CD4-positive, alpha-beta T cell treated with Interleukin-15 for 1 hour (primary cell): ENCODE measurements around the gene ABCA13.
A peak's percentile ranks its signal among the peaks of the same experiment; 100 is the strongest.

Source experiments
- DNase-seq: peaks from one replicate; pipeline ENCODE4 v3.0.0-alpha.2; 2020

Gene ABCA13

DNA sequence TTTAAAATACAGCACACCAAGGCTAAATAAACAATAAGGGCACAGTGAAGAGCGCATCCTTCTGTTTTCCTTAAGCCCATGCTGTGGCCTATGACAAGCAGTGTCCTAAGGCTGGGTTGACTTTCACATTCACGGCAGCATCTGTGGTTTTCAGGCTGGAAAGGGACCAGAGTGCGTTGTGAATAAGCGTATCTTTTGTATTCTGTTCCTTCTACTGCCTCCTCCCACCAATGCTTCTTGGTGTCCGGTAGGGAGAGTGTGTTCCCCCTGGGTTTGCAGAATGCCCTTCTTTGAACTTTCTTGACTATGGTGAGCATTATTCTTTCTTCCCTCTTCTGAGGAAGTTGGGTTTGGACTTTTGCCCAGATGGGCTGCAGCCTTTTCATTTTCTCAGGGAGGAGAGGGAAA, 73.6 kb downstream of the ABCA13 start:
- DNase-seq: no peak

GRCh38 chr7:48245751-48246472, 74.7 kb downstream of the ABCA13 start:
- DNase-seq: no peak

- DNase-seq: no peak
Measured at GRCh38 chr7:48249166-48249565, 77.9 kb downstream of the ABCA13 start.

DNA sequence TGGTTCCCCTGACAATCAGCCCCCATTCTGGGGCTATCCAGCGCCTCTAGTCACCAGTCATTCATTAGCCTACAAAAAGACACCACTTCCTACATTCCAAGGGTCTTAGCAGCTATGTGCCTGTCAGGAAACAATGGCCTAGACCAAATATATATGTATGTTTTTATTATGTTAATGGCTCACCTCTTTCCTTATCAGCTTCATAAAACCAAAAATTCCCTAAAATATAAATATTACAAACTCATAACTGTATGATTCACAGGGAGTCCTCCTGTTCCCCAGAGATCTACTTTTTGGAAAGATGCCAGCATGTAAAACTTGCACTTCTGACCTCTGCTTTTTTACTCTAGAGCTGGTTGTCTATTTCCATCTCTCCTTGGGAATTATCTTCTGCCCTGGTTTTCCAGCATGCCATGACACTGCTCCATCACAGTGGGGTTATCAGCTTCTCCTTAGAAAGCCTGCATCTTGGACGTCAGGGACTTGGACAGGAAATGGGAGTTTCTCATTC, 79.2 kb downstream of the ABCA13 start:
- DNase-seq: no peak

DNA sequence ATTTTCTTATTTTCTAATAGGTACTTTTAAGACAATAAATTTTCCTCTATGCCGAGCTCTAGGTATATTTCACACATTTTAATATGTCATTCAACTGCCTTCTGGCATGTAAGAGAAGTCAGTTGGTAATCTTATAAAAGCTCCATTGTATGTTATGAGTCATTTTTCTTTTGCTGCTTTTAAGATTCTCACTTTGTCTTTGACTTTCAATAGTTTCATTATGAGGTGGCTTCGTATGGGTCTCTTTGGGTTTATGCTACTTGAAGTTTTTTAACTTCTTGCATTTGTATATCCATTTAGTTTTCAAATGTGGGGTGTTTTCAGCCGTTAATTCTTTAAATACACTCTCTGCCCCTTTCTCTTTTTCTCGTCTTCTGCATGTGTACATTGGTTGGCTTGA, 80.5 kb downstream of the ABCA13 start:
- DNase-seq: no peak

DNA sequence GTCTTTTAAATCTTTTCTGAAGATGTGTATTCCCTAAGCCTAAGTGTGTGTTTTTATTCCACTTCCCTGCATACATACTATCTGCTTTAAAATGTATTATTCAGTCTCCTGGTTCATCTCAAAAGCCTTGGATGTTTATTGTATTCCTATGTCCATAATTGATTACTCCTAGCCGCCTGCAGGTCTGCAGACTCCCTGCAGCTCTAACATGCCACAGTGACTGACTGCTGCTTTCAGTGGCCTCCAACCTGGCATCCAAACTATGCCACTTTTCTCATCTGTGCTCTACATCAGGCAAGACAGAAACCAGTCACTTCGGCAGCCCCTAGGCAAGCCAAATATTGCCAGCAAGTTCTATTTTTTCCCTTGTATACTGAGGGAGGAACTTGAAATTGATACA, 81.7 kb downstream of the ABCA13 start:
- no peak for DNase-seq

GRCh38 chr7:48255046-48255445, 83.8 kb downstream of the ABCA13 start:
- no peak for DNase-seq

DNA sequence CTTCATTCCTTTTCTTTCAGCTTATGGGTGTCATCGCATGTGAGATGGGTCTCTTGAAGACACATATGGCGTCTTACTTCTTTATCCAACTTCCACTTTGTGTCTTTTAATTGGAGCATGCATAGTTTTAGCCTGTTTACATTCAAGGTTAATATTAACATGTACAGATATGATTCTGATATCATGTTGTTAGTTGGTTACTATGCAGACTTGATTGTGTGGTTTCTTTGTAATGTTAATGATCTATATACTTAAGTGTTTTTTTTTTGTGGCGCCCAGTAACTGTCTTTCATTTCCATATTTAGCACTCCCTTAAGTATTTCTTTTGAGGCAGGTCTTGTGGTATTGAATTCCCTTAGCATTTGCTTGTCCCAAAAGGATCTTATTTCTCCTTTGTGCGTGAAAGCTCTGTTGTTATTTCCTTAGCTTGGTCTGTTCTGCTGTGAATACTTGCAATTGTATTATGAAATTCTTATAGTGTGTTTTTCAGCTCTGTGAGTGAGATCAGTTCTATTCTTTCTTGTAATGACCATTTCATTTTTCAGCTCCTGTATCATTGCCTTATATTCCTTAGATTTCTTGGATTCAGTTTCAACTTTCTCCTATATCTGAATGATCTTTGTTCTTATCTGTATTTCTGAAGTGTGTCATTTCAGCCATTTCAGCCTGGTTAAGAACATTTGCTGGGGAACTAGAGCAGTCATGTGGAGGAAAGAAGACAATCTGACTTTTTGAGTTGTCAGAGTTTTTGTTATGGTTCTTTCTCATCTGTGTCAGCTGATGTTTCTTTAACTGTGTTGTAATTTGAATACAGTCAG, 88.4 kb downstream of the ABCA13 start:
- no peak for DNase-seq

DNA sequence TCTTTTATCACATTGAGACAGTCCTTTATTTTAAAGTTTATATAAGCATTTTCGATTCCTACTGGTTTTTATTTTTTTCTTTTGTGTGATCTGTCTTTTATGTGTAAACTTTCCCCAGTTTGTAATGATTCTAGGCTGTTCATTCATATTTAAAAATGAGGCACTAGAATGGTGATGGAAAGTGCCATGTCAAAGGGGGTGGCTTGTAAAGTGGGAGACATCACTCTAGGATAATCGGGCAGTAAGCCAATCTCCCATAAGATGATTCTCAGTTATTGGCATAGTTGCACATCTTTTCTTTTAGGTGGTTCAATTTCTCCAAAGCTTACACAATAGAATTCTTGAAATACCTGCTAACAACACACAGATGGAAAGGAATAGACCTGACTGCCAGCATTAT, 90.4 kb downstream of the ABCA13 start:
- no peak for DNase-seq

DNA sequence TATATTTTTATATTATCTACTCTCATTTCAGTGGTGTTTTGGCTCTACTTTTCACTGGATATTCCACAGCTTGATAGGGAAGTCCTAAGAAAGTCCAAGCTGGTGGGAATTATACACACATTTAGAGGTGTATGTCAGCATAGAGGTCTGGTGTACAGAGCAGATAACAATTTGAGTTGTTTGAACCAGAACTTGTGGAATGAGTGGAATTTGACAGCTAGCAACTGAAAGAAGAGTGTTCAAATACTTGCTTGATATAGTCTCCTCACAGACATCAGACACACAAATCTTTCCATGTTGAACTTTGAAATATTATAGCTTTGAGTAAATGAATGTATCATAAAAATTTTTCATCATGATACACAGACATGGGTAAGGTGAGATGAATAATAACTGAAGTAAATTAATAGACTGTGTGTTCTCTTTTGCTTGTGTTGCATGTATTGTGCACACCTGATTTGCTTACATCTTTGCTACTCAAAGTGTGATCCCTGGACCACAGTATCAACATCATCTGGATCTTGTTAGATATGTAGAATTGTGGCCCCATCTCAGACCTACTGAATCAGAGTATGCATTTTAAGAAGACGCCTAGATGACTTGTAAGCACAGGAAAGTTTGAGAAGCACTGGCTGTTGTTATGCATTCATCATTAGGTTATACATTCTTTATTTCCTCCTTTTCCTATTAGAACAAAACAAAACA, 91.5 kb downstream of the ABCA13 start:
- DNase-seq: no peak

DNA sequence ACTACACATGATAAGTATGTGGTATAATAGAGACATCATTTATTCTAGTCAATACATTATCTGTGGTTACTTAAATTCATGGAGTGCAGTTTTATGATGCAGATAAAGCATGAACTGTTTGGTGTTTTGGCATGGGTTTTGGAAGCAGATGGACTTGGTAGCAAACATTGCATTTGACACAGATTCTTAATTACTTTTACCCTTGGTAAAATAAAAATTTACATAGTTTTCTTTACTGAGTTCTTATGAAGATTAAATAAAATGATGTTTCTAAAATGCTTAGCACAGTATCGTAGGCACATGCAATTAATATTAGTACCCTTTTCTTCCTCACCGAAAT, 92.0 kb downstream of the ABCA13 start:
- no peak for DNase-seq

DNA sequence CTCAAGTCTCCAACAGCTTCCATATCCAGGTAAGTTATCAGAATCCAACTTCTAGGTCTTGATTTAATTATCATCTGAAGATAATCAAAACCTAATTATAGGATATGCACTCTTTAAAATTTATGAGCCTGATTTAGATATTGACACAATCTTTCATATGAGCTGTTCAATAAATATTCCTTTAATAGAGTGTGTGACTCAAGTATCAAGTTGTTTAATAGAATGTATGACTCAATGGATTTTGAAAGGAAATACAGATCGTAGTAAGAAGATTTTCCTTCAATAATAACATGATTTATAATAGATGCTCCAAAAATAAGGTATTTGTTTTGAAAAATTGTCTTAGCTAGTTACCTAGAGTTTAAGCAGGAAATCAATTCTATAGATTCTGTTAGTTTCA, 97.8 kb downstream of the ABCA13 start:
- DNase-seq: no peak

- no peak for DNase-seq
Measured at GRCh38 chr7:48274662-48275061, 103.4 kb downstream of the ABCA13 start.

DNA sequence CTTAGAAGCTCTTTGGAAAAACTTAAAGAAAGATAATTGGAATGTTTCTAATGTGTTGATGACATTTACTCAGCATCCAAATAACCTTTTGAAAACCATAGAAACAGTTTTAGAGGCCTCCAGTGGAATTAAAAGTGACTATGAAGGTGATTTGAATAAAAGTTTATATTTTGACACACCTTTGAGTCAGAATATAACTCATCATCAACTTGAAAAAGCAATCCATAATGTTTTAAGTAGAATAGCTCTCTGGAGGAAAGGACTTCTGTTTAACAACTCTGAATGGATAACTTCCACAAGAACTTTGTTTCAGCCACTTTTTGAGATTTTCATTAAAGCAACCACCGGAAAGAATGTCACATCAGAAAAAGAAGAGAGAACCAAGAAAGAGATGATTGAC, 108.2 kb downstream of the ABCA13 start:
- DNase-seq: no peak

DNA sequence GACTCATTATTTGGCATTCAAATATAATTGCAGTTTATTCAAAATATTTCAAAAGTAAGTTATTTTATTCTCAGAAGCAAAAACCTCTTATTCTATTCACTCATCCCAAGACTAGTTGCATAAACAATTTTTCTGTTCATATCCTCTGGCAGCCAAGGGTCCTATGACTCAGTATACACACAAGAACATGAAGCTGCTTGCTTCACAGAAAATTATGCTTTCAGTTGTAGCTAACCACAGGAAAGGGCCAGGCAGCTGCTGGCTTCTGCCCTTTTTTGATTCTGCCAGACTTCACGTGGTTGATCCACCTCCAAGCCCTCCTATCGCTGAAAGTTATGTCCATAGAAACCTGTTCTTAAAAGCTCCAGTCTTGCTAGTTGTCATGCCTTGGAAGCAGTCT, 108.8 kb downstream of the ABCA13 start:
- no peak for DNase-seq

DNA sequence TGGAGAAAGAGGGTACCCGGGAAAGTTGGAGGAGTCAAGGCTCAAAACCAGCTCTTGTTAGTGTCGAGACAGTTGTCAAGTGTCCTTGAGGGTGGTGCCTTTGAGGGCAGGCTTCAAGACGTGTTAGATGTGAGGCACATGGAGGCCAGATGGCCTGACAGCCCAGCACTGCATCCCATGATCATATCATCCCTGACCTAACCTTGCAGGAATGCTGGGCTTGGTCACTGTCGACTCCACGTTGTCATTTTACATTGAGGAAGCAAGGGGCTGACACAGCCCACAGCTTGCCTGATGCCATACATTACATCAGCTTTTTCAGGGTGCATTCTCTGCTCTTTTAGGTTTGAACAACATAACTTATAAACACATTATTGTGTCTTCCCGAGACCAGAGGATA, 114.1 kb downstream of the ABCA13 start:
- DNase-seq: no peak

DNA sequence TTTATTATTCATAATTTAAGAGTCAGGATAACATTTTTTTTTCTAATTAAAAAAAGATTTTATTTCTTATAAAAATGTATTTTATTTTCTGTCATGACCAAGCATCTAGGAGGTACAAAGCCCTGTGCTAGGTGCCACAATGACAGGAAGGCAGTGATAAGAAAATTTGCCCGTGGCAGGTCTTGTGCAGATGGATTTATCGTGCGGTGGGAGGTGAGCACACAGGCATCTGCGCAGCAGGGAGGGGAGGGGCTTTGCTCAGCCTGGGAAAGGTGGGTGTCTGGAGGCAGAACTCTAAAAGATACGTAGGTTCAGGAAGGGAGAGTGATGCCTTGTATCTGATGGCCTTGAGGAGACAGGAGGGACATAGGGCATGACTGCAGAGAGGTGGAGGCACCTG, 115.6 kb downstream of the ABCA13 start:
- DNase-seq: no peak

DNA sequence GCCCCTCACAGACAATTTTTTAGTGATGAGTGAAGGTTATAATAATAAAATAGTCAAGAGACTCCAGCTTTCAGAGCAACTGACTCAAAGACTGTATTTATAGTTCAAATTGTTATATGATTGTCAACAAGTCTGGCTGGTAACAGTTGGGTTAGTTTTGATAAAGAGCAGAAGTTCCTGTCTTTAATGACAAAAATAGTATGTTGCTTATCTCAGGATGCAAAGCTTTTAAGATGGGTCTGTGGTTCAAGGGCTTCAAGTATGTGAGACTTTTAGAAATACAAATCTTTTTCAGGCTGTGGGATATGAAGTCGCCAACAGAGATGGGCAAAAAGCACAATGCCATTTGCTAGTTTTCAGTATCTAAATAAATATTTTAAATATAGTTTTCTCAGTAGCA, 118.4 kb downstream of the ABCA13 start:
- no peak for DNase-seq

GRCh38 chr7:48292949-48293348, 121.7 kb downstream of the ABCA13 start:
- no peak for DNase-seq

GRCh38 chr7:48295296-48295971, 124.2 kb downstream of the ABCA13 start:
- DNase-seq: no peak

- DNase-seq: no peak
Measured at GRCh38 chr7:48296966-48297365, 125.7 kb downstream of the ABCA13 start.

GRCh38 chr7:48298779-48299178, 127.5 kb downstream of the ABCA13 start:
- no peak for DNase-seq

GRCh38 chr7:48299580-48300169, 128.4 kb downstream of the ABCA13 start:
- DNase-seq: peak; percentile 22
